ENCODE data around the gene ARHGDIG.

The ARHGDIG gene

DNA sequence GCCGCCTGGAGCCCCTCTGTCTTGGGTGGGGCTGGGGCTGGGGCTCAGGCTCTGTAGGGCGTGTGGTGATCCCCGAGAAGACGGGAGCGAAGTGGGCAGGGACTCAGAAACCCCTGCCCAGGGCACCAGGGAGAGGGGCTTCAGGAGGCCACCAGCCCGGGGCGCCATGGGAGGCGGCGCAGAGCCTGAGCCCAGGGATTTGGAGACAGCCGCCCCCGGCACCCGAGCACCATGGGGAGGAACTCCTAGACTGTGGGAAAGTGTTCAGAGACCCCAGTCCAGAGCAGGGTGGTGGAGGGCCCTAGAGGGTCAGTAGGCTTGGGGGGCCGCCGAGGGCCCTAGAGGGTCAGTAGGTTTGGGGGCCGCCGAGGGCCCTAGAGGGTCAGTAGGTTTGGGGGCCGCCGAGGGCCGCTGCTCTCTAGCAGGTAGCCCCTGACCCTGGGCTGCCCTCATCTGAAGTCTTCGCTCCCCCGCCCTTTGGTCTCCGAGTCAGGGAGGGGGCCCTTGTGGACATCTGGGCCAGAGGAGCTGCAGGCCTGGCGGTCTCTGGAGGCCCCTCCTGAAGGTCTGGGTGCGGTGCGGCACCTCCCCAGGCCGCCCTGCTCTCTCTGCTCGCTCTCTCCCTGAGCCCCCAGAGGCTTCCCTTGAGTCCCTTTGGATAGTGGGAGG is 734 bp downstream of the ARHGDIG start:
- DNase-seq (ENCODE audit: low read depth) = no peak

DNA sequence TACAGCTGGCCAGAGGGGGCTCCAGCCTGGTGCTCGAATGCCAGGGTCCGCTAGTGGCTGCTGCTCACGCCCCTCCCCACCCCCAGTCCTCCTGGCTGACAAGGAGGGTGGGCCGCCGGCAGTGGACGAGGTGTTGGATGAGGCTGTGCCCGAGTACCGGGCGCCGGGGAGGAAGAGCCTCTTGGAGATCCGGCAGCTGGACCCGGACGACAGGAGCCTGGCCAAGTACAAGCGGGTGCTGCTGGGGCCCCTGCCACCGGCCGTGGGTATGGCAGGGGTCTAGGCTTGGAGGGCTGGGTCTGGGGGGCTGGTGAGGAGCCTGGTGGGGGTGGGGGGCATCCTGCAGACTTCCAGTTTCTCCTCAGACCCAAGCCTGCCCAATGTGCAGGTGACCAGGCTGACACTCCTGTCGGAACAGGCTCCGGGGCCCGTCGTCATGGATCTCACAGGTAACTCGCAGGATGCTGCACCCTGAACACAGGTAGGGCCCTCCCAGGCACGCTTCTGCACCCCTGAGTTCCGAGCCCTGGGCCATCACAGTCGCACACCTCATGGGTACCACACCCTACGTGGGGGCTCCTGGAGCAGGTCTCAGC is 1.4 kb downstream of the ARHGDIG start:
- DNase-seq (ENCODE audit: low read depth) = no peak

DNA sequence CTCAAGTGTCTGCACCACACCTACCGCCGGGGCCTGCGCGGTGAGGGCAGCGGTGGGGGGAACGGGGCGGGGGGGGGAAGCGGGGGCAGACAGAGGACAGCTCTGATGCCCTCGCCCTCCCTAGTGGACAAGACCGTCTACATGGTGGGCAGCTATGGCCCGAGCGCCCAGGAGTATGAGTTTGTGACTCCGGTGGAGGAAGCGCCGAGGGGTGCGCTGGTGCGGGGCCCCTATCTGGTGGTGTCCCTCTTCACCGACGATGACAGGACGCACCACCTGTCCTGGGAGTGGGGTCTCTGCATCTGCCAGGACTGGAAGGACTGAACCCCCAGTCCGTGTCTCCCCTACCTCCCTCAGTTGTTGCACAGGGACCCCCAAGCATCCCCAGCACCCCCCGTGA is 2.1 kb downstream of the ARHGDIG start:
- no peak for DNase-seq (ENCODE audit: low read depth)

DNA sequence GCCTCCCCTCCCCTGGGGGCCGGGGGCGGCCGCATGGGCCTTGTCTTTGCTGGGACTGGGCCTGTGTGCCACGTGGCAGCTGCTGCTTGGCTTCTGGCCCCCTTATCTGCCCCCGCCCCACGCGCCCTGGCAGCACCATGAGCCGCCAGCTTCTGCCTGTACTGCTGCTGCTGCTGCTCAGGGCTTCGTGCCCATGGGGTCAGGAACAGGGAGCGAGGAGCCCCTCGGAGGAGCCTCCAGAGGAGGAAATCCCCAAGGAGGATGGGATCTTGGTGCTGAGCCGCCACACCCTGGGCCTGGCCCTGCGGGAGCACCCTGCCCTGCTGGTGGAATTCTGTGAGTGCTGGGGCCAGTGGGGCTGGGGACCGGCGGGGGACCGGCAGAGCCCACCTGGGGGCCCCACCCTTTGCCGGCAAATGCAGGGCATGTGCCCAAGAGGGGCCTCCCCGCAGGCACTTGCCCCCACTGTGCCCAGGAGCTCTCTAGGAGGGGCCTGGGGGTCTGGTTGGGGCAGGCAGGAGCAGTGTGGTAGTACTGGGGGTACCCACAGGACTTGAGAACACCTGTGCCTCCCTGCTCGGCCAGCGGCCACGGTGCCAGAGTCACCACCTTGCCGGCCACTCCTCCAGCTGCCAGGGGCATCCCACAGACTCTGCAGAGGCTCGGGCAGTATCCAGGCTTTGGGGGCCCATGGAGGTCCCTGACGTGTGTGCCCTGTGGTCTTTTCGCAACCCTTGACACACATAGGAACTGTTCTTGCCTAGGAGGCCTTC is 2.8 kb downstream of the ARHGDIG start, which contains the start of gene PDIA2:
PDIA2 (plus strand) TSS at position 132 of the 773 bp plus-strand sequence; CDS start at position 138, 6 bp downstream.
- DNase-seq (ENCODE audit: low read depth) = no peak

DNA sequence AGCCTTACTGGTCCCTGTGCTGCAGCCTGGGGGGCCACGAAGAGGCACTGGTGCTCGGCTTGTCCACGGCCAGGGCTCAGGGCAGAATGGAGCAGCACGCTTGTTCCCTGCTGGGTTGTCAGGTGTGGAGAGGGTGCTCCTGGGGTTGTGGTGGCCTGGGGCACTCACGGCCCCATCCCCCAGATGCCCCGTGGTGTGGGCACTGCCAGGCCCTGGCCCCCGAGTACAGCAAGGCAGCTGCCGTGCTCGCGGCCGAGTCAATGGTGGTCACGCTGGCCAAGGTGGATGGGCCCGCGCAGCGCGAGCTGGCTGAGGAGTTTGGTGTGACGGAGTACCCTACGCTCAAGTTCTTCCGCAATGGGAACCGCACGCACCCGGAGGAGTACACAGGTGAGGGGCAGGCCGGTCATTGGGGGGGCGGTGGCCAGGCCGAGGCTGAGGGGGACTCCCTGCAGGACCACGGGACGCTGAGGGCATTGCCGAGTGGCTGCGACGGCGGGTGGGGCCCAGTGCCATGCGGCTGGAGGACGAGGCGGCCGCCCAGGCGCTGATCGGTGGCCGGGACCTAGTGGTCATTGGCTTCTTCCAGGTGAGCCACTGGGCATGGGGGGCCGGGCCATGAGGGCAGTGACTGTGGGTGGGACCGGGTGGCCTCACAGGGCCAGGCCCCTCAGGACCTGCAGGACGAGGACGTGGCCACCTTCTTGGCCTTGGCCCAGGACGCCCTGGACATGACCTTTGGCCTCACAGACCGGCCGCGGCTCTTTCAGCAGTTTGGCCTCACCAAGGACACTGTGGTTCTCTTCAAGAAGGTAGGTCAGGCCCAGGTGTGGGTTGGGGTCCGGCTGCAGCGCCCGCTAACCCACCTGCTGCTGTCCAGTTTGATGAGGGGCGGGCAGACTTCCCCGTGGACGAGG is 4.1 kb downstream of the ARHGDIG start:
- DNase-seq (ENCODE audit: low read depth) = no peak

DNA sequence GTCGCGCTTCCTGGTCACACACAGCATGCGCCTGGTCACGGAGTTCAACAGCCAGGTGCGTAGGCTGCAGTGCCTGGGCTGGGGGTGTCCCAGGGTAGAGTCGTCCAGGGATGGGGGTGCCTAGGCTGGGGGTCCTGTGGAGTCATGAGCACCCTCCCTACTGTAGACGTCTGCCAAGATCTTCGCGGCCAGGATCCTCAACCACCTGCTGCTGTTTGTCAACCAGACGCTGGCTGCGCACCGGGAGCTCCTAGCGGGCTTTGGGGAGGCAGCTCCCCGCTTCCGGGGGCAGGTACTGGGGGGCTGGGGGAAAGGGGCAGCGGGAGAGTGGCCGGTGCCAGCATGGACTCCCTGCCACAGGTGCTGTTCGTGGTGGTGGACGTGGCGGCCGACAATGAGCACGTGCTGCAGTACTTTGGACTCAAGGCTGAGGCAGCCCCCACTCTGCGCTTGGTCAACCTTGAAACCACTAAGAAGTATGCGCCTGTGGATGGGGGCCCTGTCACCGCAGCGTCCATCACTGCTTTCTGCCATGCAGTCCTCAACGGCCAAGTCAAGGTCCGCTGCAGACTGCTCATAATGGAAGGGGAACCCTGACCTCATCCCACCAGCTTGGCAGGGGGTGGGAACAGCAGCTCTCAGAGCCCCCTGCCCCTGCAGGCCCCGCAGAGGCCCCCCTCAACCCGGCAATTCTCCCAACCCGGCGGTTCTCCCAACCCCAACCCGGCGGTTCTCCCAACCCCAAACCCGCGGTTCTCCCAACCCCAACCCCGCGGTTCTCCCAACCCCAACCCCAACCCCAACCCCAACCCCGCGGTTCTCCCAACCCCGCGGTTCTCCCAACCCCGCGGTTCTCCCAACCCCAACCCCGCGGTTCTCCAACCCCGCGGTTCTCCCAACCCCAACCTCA is 5.0 kb downstream of the ARHGDIG start:
- DNase-seq (ENCODE audit: low read depth) = no peak

DNA sequence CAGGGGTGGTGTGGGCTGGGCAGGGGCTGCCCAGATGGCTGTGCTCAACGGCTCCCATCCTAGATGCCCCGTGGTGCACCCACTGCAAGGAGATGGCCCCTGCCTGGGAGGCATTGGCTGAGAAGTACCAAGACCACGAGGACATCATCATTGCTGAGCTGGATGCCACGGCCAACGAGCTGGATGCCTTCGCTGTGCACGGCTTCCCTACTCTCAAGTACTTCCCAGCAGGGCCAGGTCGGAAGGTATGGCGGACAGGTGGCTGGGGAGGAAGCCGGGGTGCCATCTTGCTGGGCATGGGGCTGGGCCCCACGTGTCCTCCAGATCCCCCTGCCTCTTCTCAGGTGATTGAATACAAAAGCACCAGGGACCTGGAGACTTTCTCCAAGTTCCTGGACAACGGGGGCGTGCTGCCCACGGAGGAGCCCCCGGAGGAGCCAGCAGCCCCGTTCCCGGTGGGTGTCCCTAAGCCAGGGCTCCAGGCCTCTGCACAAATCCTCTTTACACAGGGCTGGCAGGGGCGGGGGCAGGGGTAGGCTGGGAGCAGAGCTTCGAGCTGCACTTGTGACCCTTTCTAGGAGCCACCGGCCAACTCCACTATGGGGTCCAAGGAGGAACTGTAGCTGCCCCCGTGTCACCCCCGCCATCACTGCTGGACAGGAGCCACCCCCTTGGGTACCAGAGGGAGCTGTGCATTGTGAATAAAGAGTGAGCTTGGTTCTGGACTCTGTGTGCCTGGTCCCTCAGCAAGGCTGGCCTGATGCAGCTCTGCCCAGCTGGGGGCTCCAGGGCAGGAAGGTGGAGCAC is 6.3 kb downstream of the ARHGDIG start:
- DNase-seq (ENCODE audit: low read depth) = no peak

DNA sequence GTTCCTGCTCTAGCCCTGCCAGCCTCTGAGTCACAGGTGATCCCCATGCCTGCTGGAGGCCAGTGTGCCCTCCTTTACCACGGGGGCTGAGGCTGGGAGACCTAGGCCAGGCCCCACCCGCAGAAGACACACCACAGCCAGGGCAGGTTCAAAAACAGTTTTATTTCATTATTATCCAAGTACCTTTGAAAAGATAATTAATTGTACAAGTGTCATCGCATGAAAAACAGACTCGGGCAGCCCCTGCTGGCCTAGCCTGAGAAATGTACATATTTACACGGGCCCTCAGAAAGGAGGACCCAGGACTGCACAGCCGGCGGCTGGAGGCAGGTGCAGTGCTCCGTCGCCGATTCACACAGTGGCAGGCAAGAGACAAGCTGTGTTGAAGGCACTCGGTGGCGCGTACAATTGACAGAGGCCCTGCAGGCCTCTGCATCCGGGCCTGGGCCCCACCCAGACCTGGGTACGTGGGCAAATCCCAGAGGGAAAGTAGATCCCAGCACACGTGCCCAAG is 7.0 kb downstream of the ARHGDIG start:
- DNase-seq (ENCODE audit: low read depth) = no peak

DNA sequence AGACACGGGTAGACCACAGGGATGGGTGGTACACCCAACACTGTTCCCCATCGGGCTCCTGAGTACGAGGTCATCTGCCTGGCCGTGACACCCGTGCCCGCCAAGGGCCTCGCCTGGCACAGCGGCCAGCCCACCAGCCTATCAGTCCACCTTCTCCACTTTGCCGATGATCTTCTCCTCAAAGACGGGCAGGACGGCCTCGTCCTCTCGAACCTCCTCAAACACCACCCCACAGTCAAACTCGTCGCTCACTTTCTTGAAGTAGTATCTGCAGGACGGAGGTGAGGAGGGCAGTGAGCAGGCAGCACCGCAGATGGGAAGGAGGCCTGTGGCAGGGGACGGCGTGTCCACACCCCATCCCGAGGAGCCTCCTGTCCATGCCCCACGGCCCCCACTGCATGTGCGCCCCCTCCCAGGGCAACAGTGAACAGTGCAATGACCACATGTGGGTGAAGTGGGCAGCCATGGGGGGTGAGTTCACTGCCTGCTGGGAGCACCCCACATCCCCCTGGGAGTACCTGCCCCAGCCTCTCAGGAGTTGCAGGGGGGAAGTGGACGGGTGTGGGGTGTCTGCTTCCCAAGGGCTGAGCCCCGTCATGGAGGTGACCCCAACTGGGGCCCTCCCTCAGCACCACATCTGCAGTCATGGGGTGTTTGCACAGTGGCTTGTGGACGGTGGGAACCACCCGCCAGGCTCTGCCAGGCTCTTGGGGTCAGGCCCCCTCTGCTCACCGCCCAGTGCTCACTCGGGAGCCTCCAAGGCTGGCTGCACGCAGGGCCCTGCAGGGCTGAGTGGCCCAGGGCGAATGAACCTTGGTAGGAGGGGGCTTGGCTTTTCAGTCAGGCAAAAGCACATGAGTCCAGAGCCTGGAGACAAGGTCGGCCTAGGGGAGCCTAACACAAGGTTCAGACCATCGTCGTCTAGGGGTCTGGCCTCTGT is 7.9 kb downstream of the ARHGDIG start:
- no peak for DNase-seq (ENCODE audit: low read depth)

DNA sequence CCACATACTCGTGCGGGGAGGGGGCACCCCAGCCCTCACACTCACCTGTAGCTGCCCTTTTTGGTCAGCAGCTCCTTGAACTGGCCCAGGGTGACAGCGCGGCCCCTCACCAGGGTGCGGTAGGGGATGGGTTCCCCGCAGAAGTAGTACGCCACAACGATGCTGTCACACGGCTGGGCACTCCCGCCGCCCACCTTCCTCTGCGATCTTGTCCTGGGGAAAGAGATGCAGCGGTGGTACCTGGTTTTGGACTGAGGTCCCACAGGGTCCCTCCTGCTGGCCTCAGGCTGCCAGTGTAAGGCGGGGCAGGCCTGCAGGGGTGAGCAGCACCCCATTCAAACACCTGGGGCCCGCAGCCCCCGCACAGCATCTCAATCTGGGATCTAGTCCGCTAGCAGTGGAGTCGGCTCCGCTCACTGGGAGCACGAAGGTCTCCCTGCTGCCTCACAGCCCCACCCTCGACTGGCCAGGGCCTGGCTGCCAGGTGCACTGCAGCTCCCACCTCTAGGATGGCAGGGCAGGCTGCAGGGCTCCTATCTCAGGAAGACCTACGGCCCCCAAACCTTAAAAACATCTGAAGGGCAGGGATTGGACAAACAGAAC is 9.1 kb downstream of the ARHGDIG start:
- DNase-seq (ENCODE audit: low read depth) = no peak

DNA sequence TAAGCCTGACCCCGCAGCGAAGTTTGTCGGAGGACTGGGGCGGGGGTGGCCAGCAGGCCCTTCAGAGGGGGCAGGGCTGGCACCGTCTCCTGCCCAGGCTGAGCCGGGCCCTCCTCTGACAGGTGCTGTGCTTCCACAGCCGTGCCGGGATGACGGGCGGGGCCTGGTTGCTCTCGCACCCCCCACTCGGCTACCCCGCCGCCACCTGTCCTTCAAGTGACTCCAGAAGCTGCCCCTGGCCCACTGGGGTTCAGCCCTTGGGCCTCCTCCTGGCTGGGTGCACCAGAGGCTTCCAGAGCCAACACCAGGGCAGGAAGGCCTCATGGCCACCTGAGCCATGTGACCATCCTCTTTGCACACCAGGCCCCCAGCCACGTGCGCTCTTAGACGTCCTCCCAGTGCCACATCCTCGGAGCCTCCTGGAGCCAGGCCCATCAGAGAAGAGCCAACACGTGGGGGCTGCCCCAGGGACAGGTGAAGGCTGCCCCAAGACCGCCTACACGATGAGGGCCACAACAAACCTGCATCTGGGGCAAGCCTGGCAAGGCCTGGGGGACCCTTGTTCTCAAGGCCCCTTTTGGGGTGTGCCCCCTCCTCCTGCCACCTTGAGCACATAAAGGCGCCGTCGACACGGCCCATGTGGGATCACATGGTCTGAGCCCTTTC is 9.8 kb downstream of the ARHGDIG start:
- no peak for DNase-seq (ENCODE audit: low read depth)

DNA sequence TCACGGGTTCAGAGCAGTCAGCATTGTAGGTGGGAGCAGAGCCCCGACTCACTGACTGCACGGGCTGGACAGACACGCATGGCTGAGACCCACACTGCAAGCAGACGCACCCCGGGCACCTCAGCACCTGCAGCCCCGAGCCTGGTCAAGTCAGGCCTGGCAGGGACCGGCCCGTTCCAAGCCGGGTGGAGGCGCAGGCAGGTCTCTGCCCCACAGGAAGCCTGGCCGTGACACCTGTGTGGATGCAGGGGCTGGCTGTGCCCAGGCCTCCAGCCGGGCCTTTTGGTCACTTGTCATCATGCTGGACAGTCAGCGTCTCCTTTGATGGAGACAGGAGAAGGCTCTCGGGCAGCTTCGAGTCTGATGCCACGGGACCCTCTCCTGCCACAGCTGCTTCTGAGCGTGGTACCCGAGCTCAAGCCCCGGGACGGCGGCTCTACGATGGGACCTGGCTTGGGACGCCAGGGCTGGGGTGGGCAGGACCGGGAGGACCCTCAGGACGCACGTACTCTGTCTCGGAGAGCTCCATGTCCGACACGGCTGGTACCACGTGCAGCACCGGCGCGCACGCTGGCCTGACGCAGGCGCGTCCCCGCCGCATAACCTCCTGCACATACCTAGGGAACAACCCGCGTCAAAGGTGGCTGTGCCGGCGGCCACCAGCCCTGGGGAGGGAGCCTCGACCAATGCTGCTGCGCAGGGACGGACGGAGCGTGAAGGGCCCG is 10.5 kb downstream of the ARHGDIG start:
- DNase-seq (ENCODE audit: low read depth) = no peak

DNA sequence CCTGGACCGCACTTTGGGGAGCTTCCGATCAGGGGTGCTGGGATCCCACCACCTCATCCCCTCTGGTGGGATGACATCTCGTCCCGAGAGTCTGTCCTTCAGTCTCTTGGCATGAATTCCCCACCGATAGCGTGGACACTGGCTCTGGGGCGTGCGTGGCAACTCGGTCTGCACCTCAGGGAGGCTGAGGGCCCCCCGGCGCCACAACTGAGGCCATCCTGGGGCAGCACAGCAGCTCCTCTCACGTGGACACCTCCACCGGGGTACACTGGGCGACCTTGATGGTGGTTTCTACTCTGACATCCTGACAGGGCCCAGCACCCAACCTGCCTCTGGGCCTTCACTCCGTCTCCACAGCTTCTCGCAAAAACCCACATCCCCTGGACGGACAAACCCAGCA is 11.1 kb downstream of the ARHGDIG start:
- no peak for DNase-seq (ENCODE audit: low read depth)

DNA sequence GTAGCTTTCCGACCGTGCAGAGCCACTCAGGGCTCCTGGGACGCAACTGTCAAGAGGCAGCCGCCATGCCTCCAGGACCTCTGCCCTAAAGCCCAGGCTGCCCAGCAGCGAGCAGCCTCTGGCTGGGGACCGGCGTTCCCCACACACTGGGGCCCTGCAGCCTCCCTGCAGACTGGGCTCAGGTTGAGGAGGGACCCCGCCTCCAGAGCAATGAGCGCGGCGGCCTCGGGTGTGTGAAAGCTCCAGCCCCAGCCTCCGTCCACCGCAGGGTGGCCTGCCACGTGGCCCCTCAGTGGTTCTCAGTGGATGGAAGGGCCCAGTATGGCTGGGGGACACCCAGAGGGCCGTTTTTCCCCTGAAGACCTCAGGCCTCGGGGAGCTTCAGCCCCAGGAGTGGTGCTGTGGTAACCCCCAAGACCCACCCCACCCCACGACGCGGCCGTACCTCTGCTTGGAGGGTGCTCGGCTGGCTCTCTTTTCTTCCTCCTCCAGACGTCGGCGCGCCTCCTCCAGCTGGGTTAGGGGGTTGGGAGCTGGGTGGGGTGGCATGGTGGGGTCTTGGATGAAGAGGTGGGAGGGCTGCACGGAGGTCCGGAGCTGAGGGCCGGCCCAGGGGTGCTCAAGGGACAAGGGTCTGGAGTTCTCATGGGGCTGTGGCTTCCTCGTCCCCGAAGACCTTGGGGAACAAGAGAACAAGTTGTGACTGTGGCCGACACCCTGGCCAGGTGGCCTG is 12.8 kb downstream of the ARHGDIG start:
- no peak for DNase-seq (ENCODE audit: low read depth)

DNA sequence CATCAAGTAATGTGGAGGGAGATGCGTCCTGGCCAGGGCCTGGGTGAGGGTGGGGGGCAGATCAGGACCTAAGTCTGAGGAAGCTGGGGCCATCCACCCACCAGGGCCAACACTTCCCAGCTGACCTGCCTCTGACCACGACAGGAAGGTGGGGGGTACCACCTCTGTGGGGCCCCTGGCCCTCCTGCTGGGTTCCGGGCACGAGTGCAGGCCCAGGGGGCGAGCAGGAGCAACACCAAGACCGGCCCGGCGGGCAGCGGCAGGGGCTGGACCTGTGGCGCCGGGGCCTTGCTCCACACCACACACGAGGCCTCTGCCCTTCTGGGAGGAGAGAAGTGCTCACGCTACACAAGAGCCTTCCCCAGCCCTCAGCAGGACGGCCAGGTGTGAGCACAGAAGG is 15.9 kb downstream of the ARHGDIG start:
- no peak for DNase-seq (ENCODE audit: low read depth)

DNA sequence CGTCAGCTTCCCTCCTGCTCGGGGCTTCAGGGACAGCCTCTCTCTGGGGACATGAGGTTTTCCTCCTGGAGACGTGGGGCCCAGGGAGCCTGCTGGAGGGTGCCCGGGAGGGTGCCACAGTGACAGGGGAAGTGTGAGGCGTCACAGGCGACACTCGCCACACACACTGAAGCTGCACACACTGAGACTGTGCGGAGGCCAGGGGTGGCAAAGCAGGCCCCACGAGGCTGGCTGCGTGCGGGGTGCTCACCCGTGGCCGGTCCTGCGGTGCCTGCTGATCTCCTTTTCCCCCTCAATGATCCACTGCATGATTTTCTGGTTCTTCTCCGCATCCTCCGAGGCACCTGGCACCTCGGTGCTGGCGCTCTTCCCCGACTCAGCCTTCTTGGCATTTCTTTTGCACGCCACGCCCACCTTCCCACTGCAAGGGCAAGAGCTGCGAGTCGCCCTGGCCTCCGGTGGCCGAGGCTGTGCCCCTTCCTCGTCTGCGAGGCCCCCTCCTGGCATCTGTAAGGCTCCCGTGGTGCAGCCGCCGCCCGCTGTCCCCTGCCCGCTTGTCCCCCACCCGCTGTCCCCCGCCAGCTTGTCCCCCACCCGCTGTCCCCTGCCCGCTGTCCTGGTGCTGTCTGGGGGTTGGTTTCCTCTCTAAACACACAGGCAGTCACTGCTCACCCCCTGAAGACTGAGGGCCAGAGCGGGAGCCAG is 16.6 kb downstream of the ARHGDIG start:
- no peak for DNase-seq (ENCODE audit: low read depth)

Measured in non-pigmented ciliary epithelial cell (primary cell).